Uterus (tissue), 4 donors: ENCODE results near the gene PLCH2. TPM values are rescaled to one million over a fixed set of nuclear protein-coding genes. Genes with fewer than 3 reads are reported as not detected.
"Not testable (repeated sequence)": the region's sequence is repeated elsewhere in the genome, so short reads cannot be mapped to it uniquely, and the experiment has no call there.

Experiments
- DNase-seq, 2 donors: peaks; one replicate each; pipeline ENCODE4 v3.0.0-alpha.2; 2019 to 2020
- H3K27ac ChIP-seq, 2 donors: fragments of 200-600 bp; sonication (generic); 1 replicate in 1 of 2; 2 replicates in 1 of 2; pipeline ENCODE4 v1.5.1; 2016 to 2018
- H3K27me3 ChIP-seq, 2 donors: fragments of 200-600 bp; sonication (generic); one replicate each; pipeline ENCODE4 v1.5.1; 2018 to 2019; ENCODE audit warnings: control low read depth in 1 of 2
- H3K36me3 ChIP-seq, 2 donors: fragments of 200-600 bp; sonication (generic); one replicate each; pipeline ENCODE4 v1.5.1; 2019; ENCODE audit warnings: control low read depth in 1 of 2
- H3K4me1 ChIP-seq, 2 donors: fragments of 200-600 bp; sonication (generic); one replicate each; pipeline ENCODE4 v1.5.1; 2018 to 2019; ENCODE audit warnings: control low read depth in 1 of 2
- H3K4me3 ChIP-seq, 2 donors: fragments of 200-600 bp; sonication (generic); 1 replicate in 1 of 2; 2 replicates in 1 of 2; pipeline ENCODE4 v1.5.1; 2018 to 2019; ENCODE audit warnings: mild to moderate bottlenecking in 1 of 2
- H3K9me3 ChIP-seq, 2 donors: fragments of 200-600 bp; sonication (generic); one replicate each; pipeline ENCODE4 v1.5.1; 2019; ENCODE audit warnings: control low read depth in 1 of 2
- POLR2A ChIP-seq, 2 donors: fragments of 450-650 bp; IDR thresholded peaks; one replicate each; pipeline ENCODE4 v1.6.1; 2016; ENCODE audit warnings: antibody characterized with exemption in 2 of 2, mild to moderate bottlenecking in 1 of 2, moderate library complexity in 1 of 2
- intact Hi-C: fragments of 100-400 bp; cut with DNase I; formaldehyde crosslinking; loops from one replicate; pipeline ENCODE4 v1.15.1; 2023; ENCODE audit warnings: low total_unique reads
- total RNA-seq, 4 donors: library from RNA; depleted of rRNA in 3 of 4; stranded (reverse); fragments of >200 nt in 3 of 4; gene quantifications; one replicate each; pipeline versions ENCODE4 v1.1.0 to v1.2.4, GENCODE V29; 2014 to 2023
- TF ChIP-seq, protein P1 (sequence below), 4 experiments: fragments of 200-600 bp in 2 of 4; fragments of 450-650 bp in 2 of 4; sonication (generic) in 2 of 4; IDR thresholded peaks; one replicate each; pipeline ENCODE4 v1.5.1; 2016 to 2019; ENCODE audit warnings: antibody characterized with exemption in 4 of 4, mild to moderate bottlenecking in 2 of 4, moderate library complexity in 1 of 4
- donor health status: DM: yes; HTN: yes; CAD: no.

PLCH2 gene
- total RNA-seq, 4 donors from 2014 or later, result 0.21 to 3.0 TPM; not detected in 2

DNA sequence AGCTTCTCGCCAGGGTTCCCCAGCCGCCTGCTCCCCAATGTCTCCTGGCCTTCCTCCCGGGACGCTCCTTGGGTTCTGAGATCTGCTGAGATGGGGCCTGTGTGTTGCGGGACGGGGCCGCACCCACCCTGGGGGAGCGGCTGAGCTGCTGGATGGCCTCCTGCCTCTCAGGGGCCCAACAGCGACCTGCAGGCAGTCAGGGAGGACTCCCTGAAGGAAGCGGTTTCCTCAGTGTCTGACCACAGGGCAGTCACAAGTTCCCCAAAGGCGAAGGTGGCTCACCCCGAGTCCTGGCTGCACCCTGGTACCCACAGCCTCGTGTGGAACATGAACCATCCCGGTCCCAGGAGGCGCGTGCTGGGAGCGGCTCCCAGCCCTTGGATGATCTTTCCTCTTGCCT, 18.6 kb upstream of the PLCH2 start:
- no peaks in the 10 kb centered on the region for H3K36me3 ChIP-seq
- H3K9me3 ChIP-seq, result no peaks in the 10 kb centered on the region
- no peak for DNase-seq
- intact Hi-C loops, result no loop called here
- no peak overlapping the region for H3K27ac ChIP-seq
- H3K27me3 ChIP-seq, result no peaks in the 10 kb centered on the region
- TF ChIP-seq POLR2A (IDR thresholded peaks at IDR 0.05), result no peak
- TF ChIP-seq, protein P1, sequence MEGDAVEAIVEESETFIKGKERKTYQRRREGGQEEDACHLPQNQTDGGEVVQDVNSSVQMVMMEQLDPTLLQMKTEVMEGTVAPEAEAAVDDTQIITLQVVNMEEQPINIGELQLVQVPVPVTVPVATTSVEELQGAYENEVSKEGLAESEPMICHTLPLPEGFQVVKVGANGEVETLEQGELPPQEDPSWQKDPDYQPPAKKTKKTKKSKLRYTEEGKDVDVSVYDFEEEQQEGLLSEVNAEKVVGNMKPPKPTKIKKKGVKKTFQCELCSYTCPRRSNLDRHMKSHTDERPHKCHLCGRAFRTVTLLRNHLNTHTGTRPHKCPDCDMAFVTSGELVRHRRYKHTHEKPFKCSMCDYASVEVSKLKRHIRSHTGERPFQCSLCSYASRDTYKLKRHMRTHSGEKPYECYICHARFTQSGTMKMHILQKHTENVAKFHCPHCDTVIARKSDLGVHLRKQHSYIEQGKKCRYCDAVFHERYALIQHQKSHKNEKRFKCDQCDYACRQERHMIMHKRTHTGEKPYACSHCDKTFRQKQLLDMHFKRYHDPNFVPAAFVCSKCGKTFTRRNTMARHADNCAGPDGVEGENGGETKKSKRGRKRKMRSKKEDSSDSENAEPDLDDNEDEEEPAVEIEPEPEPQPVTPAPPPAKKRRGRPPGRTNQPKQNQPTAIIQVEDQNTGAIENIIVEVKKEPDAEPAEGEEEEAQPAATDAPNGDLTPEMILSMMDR (IDR thresholded peaks at IDR 0.05), result no peak
- H3K4me3 ChIP-seq, result no peak overlapping the region
- H3K4me1 ChIP-seq, result no peaks in the 10 kb centered on the region

DNA sequence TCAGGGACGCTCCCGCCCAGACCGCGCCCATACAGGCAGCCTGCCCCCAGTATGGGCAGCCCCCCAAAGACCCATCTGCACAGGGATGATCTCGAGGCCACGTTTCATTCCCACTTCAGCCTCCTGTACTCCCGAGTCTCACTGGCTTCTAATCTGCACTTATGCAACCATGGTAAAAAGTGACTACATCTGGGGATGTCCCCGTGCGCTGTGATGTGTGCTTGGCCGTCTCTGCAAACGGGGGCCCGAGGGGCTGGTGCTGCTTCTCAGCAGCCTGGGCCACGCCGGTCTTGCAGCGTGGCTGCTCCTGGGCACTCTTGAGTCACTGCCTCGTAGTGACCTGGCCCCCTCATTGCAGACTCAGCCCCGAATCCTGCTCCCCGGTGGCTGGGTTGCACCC, 17.4 kb upstream of the PLCH2 start:
- no peaks in the 10 kb centered on the region for H3K4me1 ChIP-seq
- intact Hi-C loops, result no loop called here
- H3K36me3 ChIP-seq, result no peaks in the 10 kb centered on the region
- H3K27me3 ChIP-seq, result no peaks in the 10 kb centered on the region
- no peak overlapping the region for H3K4me3 ChIP-seq
- H3K27ac ChIP-seq, result no peak overlapping the region
- TF ChIP-seq, protein P1 (IDR thresholded peaks at IDR 0.05), result no peak
- no peak for TF ChIP-seq POLR2A (IDR thresholded peaks at IDR 0.05)
- DNase-seq, result no peak
- no peaks in the 10 kb centered on the region for H3K9me3 ChIP-seq

DNA sequence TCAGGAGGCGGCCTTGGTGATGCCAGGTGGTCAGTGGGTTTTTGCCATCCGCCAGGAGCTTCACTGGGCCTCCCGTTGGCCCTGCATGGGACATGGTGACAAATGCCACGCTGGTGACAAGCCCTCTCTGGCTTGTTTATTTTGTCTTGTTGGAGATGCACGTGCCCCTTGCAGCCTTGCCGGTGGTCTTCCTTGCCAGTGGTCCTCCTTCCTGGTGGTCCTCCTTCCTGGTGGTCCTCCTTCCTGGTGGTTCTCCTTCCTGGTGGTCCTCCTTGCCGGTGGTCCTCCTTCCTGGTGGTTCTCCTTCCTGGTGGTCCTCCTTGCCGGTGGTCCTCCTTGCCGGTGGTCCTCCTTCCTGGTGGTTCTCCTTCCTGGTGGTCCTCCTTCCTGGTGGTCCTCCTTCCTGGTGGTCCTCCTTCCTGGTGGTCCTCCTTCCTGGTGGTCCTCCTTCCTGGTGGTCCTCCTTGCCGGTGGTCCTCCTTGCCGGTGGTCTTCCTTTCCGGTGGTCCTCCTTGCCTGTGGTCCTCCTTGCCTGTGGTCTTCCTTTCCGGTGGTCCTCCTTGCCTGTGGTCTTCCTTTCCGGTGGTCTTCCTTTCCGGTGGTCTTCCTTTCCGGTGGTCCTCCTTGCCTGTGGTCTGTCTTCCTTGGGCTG, 16.9 kb upstream of the PLCH2 start:
- H3K27me3 ChIP-seq, H3K4me3 ChIP-seq, intact Hi-C loops: not testable (repeated sequence)

DNA sequence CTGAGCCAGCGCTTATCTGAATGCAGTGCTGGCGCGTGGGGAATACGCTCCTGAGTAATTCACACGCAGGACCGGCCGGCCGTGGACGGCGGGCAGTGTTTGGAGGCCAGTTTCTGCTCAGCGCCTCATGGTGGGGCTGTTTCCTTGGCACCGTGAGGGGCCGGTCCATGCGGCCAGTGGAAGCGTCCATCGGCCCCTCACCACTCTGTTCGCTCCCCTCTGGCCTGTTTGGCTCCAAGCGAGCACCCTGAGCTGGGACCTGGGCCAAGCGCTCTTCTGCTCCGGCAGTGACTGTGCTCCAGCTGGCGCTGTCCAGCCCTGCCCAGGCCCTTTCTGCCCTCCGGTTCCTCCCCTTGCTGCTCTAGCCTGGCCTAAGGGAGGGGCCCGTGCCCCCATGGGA, 16.3 kb upstream of the PLCH2 start:
- H3K36me3 ChIP-seq, result no peaks in the 10 kb centered on the region
- H3K4me3 ChIP-seq, result no peak overlapping the region
- H3K9me3 ChIP-seq, result no peaks in the 10 kb centered on the region
- H3K27ac ChIP-seq, result no peak overlapping the region
- intact Hi-C loops, result no loop called here
- DNase-seq, result no peak
- no peaks in the 10 kb centered on the region for H3K27me3 ChIP-seq
- TF ChIP-seq, protein P1 (IDR thresholded peaks at IDR 0.05), result no peak
- no peak for TF ChIP-seq POLR2A (IDR thresholded peaks at IDR 0.05)
- H3K4me1 ChIP-seq, result no peaks in the 10 kb centered on the region

More for the DNA sequence above, 16.9 kb upstream of the PLCH2 start:
- not testable (repeated sequence) for H3K27ac ChIP-seq, H3K36me3 ChIP-seq, DNase-seq, H3K9me3 ChIP-seq, H3K4me1 ChIP-seq

DNA sequence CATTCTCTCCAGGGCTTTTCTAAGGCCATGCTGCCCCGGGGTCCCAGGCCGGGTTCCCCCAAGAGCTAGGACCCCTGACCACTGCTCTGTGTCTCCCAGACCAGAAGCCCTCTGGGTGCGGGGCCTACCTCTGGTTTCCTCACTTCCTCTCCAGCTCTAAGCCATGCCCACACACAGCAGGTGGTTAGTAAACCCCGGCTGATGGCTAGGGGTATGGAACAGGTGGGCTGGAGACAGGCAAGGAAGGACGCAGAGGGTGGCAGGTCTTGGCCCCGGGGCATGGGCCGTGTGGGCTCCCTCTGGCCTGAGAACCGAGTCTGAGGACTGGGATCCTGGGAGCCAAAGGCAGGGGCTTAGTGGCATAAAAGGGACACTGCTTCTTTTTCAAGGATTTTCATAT, 15.9 kb upstream of the PLCH2 start:
- intact Hi-C loops, result no loop called here
- TF ChIP-seq, protein P1 (IDR thresholded peaks at IDR 0.05), result no peak
- H3K27ac ChIP-seq, result no peak overlapping the region
- no peaks in the 10 kb centered on the region for H3K36me3 ChIP-seq
- no peaks in the 10 kb centered on the region for H3K27me3 ChIP-seq
- H3K4me1 ChIP-seq, result no peaks in the 10 kb centered on the region
- H3K9me3 ChIP-seq, result no peaks in the 10 kb centered on the region
- no peak overlapping the region for H3K4me3 ChIP-seq
- no peak for DNase-seq
